Measurements from ENCODE around the gene CHKB.
A peak's percentile ranks its signal among the peaks of the same experiment; 100 is the strongest.

The CHKB gene

GRCh38 chr22:50600538-50600937 lies 17.9 kb upstream of the CHKB start, which contains the start of gene MAPK8IP2:
MAPK8IP2 (plus strand) TSS chr22:50600793; CDS start chr22:50600819, 26 bp downstream.
- DNase-seq (ENCODE audit: low spot score) = no peak

- peak; percentile 81 for DNase-seq (ENCODE audit: low spot score)
Observed at GRCh38 chr22:50599816-50600455, 17.3 kb upstream of the CHKB start.

DNA sequence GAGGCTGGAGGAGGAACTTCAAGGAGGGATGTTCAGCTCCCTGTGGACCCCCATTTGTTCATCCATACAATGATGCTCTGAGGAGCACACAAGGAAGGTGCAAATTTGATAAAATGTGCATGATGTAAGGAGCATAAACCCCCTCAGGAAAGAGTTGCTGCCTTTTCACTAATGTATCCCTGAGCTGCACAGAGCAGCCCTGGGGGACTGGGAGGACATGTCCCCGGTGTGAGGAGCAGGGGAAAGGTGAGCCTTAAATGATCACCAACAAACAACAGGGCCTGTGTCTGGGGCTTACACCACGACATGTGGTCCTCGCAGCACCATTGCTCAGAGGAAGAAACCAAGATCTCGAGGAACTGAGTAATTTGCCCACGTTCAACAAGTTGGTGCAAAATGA lies 14.4 kb upstream of the CHKB start:
- DNase-seq (ENCODE audit: low spot score) = no peak

GRCh38 chr22:50595189-50595588 lies 12.5 kb upstream of the CHKB start:
- no peak for DNase-seq (ENCODE audit: low spot score)

DNA sequence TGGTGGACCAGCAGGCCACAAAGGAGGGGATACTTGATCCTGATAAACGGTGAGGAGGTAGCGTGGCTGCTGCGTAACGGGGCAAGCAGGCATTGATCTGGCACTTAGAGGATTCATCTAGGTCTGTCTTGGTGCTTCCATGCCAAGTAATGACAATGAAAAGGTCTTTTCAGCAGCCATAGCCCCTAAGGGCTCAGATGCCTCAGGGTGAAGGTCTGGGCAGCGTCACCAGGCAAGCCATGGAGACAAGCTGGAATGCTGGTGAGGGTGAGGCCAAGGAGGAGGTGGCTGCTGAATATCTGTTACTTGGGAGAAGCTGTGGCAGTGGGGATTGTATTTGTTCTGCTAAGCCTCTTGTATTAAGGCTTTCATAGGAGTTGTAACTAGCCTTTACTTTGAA lies 4.8 kb upstream of the CHKB start:
- DNase-seq (ENCODE audit: low spot score) = no peak

DNA sequence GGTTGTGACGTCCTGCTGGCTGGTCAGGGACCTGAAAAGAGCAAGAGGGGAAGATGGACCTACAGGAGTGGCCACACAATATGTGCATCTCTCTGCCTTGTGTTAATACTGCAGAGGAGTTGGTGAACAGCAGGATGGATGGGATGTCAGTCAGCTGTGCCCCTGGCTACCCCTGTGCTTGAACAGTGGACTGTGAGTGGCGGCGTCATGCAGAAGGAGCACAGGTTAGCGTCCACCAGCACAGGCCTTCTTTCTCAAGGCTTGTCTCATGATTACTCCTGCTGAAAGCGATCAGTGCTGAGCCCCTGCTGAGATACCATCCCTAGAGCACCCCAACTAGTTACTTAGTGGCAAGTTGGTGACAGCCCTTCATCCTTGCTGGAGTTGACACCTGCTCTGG lies 3.8 kb upstream of the CHKB start:
- no peak for DNase-seq (ENCODE audit: low spot score)

GRCh38 chr22:50585781-50586180 lies 3.1 kb upstream of the CHKB start:
- DNase-seq (ENCODE audit: low spot score) = no peak

DNA sequence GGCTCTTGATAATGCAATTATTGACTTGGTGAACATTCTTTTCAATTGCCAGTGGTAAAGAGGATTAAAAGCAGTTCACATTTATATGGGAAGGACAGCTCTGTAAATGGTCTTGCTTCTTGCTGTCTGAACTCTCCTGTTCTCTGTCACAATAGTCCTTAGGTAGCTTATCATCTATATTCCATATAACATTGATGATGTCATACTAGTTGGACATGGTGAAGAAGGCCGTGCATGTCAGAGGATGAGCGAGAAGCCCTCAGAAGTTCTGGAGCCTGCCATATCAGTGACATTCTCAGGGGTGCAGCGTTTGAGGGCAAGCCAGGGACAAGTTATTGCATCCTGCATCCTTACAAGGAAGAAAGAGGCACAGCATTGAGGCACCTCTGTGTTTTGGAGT lies 2.6 kb upstream of the CHKB start:
- DNase-seq (ENCODE audit: low spot score) = no peak

DNA sequence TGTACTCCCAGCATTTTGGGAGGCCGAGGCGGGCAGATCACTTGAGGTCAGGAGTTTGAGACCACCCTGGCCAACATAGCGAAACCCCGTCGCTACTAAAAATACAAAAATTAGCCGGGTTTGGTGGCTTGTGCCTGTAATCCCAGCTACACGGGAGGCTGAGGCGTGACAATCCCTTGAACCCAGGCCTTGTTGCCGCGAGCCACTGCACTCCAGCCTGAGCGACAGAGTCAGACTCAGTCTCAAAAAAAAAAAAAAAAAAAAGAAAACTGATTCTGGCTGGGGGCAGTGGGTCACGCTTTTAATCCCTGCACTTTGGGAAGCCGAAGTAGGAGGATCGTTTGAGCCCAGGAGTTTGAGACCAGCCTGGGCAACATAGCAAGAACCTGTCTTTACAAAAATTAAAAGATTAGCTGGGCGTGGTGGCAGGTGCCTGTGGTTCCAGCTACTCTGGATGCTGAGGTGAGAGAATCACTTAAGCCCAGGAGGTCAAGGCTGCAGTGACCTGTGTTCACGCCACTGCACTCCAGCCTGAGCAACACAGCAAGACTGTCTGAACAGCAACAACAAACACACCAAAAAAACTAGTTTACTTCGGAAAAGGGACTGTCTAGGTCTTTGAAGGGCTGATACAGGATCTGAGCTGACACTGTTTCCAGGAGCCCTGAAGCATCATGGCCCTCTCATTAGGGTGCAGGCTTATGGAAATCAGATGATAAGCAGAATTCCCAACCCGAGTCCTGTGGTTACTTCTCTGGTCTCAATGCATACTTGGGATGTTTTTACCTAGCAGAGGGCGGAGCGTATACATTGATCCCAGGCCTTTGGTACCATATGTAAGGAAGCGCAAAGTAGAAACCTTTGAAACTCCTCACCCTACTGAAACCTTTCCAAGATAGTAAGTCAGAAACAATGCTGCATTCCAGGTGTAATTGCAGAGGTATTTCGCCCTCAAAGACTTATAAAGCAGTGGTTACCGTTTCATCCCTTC lies 1.8 kb upstream of the CHKB start:
- DNase-seq (ENCODE audit: low spot score) = no peak

DNA sequence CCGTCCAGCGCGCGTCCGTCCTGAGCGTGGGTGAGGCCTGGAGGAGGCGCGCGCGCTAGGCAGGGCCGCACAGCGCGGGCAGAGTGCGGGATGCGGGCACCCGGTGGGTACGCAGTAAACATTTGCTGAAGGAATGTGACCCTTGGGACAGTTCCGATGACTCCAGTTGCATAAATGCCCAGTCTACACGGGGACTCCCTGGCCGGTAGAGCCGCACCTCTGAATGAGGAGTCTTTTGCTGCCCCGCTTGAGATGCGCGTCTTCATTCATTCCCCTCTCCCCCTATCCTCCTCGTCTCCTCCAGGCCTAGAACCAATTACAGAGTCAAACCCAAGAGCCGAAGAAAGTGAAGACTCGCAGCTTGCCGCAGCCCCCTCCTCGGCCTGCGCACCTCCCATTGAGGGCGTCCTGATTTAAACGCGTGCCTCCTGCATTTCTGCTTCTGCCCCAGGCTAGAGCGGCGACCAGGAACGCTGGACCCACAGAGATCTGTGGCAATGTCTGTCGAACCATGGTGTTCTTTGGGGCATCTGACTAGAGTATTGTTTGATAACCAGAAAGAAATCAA lies 729 bp upstream of the CHKB start:
- DNase-seq (ENCODE audit: low spot score) = no peak

GRCh38 chr22:50581950-50582492 lies 628 bp downstream of the CHKB start:
- DNase-seq (ENCODE audit: low spot score) = no peak

DNA sequence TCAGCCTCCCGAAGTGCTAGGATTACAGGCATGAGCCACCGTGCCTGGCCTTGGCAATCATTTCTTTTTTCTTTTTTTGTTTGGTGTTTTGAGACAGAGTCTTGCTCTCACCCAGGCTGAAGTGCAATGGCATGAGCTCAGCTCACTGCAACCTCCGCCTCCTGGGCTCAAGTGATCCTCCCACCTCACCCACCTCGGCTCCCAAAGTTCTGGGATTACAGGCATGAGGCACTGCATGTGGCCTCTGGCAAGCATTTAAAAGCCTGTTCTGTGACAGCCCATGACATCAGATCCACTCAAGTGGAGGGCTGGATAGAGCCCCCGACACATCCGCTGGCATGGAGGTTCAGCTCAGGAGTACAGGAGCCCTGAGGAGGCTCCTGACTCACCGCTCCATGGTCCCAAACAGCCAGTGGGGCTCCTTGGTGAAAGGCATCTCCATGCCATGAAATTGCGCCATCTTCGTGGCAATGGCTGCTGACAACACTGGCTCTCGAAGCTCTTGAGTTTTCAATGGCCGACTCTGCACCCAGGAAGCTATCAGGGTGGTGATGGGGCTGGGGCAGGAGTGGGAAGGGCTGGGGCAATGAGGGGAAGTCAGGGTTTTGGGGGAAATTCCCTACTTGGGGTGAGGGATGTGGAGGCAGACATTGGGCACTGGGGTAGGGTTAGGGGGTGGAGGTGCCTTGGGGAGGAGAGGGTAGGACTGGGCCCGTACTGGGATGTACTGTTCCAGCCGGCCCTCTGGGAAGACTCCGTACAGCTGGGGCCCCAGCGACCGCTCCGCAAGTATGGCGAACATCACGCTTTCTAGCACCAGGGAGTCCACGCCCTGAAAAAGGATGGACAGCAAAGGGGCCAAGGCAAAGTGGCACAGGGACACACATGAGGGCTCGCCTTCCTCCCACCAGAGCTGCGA lies 1.4 kb downstream of the CHKB start:
- DNase-seq (ENCODE audit: low spot score) = no peak

GRCh38 chr22:50579752-50580151 lies 2.9 kb downstream of the CHKB start:
- DNase-seq (ENCODE audit: low spot score) = no peak

GRCh38 chr22:50578776-50579310 lies 3.8 kb downstream of the CHKB start:
- DNase-seq (ENCODE audit: low spot score) = no peak

DNA sequence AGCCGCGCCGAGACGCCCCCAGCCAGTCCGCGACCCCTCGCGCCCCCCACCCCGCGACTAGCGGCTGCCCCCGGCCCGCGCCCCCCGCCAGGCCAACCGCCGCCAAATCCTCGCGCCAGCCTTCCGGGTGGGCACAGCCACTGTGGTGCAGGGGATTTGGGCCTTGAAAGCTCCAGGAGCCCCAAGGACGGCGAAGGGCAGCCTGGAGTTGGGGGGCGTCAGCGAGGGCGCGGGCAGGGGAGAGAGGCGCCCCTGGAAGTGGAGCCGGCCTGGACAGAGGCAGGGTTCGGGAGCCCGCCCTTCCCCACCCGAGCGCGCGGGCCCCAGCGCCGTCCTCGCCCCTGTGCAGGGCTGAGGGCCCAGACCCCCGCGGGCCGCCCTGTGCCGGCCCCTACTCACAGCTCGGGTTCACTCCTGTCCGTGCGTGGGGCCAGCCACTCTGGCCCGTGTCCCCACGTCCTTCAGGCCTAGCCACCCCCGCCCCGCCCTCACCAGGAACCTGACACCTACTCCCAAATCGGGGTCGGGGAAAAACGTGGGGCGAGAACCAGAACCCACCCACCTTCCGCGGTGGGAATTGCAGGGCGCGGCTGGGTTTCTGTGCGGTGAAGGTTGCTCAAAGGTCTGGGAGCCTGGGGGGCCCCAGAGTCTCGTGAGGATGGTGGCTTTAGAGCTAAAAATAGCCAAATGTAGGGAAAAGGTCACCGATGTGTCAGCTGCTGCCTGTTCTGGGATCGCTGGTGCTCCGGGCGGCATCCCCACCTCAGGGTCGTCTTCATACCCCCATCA lies 4.5 kb downstream of the CHKB start, which contains the start of gene CPT1B:
Gene CPT1B, minus strand, starts transcription at position 441 of the 789 bp plus-strand sequence. CDS start 512 bp downstream, outside the sequence.
- DNase-seq (ENCODE audit: low spot score) = no peak

DNA sequence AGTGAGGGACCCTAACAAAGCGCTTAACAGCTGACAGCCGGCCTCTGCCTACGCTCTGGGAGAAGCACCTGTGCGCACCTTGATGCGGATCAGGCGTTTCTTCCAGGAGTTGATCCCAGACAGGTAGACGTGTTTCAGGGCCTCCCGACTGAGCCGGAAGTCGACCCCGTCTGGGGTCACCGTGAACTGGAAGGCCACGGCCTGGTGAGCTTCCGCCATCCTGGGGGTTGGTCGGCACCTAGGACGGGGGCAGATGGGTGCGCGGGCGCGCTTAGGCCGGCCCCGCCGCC lies 5.0 kb downstream of the CHKB start:
- no peak for DNase-seq (ENCODE audit: low spot score)

- no peak for DNase-seq (ENCODE audit: low spot score)
Observed at GRCh38 chr22:50576806-50577696, 5.6 kb downstream of the CHKB start.

DNA sequence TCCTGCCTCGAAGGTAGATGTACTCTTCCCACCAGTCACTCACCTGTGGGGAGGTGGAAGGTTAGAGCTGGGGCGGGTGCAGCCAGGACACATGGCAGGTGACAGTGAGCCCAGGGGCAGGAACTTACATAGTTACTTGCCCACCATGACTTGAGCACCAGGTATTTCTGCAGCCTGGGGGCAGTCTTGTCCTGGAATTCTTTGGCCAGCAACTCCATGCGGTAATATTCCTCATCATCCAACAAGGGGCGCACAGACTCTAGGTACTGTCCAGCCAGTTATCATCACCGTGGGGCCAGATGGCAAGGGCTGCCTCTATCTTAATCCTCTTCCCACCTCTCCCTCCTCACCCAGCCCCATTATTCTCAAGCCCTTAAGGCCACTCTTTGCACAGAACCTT lies 6.6 kb downstream of the CHKB start:
- no peak for DNase-seq (ENCODE audit: low spot score)

- DNase-seq (ENCODE audit: low spot score) = no peak
Observed at GRCh38 chr22:50575426-50575941, 7.2 kb downstream of the CHKB start.
